Peyer's patch (tissue), 4 donors: Measurements from ENCODE around the gene TMEM150B.

Experiments
- POLR2A ChIP-seq, 2 donors: fragments of 450-650 bp; IDR thresholded peaks; one replicate each; pipeline ENCODE4 v1.5.1; 2017; ENCODE audit warnings: antibody characterized with exemption in 2 of 2, mild to moderate bottlenecking in 2 of 2, moderate library complexity in 2 of 2
- TF ChIP-seq, protein P1 (sequence below), 6 experiments: fragments of 450-650 bp in 4 of 6; fragments of 200-600 bp in 2 of 6; sonication (generic) in 1 of 6; IDR thresholded peaks; one replicate each; pipeline ENCODE4 v1.5.1; 2017 to 2019; ENCODE audit warnings: antibody characterized with exemption in 6 of 6, mild to moderate bottlenecking in 3 of 6, moderate library complexity in 1 of 6

DNA sequence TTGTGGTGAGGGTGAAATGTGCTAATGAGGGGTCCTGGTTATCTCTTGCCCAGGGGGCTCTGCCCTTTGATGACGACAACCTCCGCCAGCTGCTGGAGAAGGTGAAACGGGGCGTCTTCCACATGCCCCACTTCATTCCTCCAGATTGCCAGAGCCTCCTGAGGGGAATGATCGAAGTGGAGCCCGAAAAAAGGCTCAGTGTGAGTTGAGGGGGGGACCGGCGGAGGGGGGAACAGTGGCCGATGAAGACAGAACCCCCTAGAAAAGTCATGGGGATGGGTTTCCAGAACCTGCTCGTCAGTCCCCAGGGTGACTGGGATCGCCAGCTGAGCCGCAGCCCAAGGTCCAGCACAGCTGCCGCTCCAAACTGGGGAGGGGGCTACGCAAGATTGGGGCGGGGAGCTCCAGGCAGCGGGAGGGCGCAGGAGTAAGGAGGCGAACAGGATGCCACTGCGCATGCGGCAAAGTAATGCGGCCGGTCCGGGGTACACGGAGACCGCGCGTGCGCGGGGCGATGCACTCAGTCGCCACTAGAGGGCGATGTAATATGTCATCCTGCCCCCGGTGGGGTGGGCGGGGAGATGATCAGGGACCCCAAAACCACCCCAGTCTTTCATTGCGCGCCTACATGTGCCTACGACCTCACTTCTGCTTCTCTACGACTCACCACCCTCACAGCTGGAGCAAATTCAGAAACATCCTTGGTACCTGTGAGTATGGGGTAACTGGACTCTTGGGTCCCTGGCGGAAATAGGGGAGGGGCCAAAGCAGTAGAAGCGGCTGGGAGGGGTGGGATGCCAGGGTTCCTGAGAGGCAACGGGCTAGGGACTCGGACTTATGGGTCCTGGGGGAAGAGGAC is 23.5 kb downstream of the TMEM150B start:
- TF ChIP-seq, protein P1, sequence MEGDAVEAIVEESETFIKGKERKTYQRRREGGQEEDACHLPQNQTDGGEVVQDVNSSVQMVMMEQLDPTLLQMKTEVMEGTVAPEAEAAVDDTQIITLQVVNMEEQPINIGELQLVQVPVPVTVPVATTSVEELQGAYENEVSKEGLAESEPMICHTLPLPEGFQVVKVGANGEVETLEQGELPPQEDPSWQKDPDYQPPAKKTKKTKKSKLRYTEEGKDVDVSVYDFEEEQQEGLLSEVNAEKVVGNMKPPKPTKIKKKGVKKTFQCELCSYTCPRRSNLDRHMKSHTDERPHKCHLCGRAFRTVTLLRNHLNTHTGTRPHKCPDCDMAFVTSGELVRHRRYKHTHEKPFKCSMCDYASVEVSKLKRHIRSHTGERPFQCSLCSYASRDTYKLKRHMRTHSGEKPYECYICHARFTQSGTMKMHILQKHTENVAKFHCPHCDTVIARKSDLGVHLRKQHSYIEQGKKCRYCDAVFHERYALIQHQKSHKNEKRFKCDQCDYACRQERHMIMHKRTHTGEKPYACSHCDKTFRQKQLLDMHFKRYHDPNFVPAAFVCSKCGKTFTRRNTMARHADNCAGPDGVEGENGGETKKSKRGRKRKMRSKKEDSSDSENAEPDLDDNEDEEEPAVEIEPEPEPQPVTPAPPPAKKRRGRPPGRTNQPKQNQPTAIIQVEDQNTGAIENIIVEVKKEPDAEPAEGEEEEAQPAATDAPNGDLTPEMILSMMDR (IDR thresholded peaks at IDR 0.05), result peak; percentile 94 to 99 (median 95)
- no peak for TF ChIP-seq POLR2A (IDR thresholded peaks at IDR 0.05)
